Measurements from ENCODE around the gene PAGE3.

Gene PAGE3

DNA sequence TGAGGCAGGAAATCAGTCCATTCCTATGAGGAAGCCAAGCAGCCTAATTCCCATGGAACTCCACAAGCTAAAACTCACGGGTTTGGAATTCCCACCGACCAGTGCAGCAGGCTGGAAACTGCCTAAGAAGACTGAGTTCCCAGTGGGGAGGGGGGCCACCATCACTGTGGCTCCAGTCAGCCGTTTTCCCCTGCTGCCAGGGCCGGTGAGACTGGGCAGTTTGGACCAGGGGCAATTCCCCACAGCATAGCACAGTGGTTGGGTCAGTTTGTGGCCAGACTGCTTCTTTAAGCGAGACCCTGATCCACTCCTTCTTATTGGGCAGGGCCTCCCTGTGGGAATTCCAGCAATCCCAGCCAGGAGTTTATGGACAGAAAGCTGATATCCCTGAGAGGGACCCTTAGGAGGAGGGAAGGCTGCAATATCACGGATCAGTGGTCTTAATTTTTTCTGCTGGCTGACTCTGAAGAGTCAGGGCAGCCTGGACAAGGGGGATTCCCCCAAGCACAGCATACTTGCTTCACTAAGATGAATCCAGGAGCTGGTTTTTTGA lies 23.9 kb downstream of the PAGE3 start:
- TF ChIP-seq POLR2AphosphoS5 (IDR thresholded peaks at IDR 0.05; ENCODE audit: low read depth, low read length) (no peak), SIN3A (IDR thresholded peaks at IDR 0.05; ENCODE audit: borderline replicate concordance, insufficient read depth, low read length) (no peak), FOXP2 (optimal IDR thresholded peaks at IDR 0.05; ENCODE audit: borderline replicate concordance, extremely low read depth, extremely low read length, insufficient read depth) (no peak), TAF1 (IDR thresholded peaks at IDR 0.05; ENCODE audit: borderline replicate concordance, insufficient read depth, low read length) (no peak)
- TF ChIP-seq, protein P1, sequence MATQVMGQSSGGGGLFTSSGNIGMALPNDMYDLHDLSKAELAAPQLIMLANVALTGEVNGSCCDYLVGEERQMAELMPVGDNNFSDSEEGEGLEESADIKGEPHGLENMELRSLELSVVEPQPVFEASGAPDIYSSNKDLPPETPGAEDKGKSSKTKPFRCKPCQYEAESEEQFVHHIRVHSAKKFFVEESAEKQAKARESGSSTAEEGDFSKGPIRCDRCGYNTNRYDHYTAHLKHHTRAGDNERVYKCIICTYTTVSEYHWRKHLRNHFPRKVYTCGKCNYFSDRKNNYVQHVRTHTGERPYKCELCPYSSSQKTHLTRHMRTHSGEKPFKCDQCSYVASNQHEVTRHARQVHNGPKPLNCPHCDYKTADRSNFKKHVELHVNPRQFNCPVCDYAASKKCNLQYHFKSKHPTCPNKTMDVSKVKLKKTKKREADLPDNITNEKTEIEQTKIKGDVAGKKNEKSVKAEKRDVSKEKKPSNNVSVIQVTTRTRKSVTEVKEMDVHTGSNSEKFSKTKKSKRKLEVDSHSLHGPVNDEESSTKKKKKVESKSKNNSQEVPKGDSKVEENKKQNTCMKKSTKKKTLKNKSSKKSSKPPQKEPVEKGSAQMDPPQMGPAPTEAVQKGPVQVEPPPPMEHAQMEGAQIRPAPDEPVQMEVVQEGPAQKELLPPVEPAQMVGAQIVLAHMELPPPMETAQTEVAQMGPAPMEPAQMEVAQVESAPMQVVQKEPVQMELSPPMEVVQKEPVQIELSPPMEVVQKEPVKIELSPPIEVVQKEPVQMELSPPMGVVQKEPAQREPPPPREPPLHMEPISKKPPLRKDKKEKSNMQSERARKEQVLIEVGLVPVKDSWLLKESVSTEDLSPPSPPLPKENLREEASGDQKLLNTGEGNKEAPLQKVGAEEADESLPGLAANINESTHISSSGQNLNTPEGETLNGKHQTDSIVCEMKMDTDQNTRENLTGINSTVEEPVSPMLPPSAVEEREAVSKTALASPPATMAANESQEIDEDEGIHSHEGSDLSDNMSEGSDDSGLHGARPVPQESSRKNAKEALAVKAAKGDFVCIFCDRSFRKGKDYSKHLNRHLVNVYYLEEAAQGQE (IDR thresholded peaks at IDR 0.05; ENCODE audit: insufficient read depth in 1 of 2, low read depth in 2 of 2, low read length in 2 of 2), result no peak

DNA sequence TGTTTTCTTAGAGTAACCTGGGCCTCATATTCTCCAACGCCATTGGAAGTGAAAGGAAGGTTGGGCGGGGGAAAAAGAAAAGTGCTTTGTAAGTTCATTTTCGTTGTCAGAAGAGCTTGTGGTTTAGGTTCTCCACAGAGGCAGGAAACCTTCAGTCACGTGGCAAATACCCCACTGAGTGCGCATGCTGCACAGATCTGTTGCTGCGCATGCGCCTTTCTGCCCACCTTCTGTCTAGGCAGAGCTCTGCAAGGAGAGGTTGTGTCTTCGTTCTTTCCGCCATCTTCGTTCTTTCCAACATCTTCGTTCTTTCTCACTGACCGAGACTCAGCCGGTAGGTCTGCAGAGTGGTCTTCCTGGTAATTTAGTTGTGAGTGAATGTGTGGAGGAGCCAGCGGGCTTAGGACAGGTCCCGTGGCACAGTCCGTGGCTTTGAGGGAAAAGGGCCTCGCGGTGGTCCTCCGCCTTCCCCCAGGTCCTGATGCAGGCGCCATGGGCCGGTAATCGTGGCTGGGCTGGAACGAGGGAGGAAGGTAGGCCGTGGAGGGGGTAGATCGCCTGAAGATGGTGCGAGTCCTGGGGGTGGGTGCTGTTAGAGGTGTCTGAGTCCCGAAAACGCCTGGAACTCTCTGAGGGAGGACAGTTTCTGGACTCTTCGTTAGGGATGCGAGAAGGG lies 44.5 kb downstream of the PAGE3 start, which contains the start of gene PAGE5:
Gene PAGE5, plus strand, starts transcription at position 228 of the 676 bp plus-strand sequence. CDS start 1,037 bp downstream, outside the sequence.
- no peak for TF ChIP-seq TAF1 (IDR thresholded peaks at IDR 0.05; ENCODE audit: borderline replicate concordance, insufficient read depth, low read length)

DNA sequence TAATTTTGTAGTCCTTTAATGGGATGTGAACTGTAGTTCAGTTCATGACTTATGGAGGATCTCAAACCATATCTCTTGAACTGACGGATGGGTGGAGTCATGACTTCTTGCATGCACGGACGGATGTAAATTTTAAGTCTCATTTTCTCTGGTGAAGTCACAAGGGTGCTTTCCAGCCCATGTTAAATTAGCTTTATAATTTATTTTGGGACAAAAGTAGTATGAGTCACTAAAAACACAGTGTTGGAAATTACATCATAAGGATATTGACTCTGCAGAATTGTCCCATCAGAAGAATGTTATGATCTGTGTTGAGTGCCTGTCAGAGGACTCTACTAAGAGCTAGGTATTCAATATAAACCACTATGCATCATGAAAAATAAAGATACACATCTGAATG lies 51.3 kb downstream of the PAGE3 start:
- TF ChIP-seq TAF1 (IDR thresholded peaks at IDR 0.05; ENCODE audit: borderline replicate concordance, insufficient read depth, low read length), result no peak
- TF ChIP-seq FOXP2 (optimal IDR thresholded peaks at IDR 0.05; ENCODE audit: borderline replicate concordance, extremely low read depth, extremely low read length, insufficient read depth), result no peak
- TF ChIP-seq SIN3A (IDR thresholded peaks at IDR 0.05; ENCODE audit: borderline replicate concordance, insufficient read depth, low read length), result no peak
- no peak for TF ChIP-seq POLR2AphosphoS5 (IDR thresholded peaks at IDR 0.05; ENCODE audit: low read depth, low read length)
- TF ChIP-seq, protein P1 (IDR thresholded peaks at IDR 0.05; ENCODE audit: insufficient read depth in 1 of 2, low read depth in 2 of 2, low read length in 2 of 2), result no peak

DNA sequence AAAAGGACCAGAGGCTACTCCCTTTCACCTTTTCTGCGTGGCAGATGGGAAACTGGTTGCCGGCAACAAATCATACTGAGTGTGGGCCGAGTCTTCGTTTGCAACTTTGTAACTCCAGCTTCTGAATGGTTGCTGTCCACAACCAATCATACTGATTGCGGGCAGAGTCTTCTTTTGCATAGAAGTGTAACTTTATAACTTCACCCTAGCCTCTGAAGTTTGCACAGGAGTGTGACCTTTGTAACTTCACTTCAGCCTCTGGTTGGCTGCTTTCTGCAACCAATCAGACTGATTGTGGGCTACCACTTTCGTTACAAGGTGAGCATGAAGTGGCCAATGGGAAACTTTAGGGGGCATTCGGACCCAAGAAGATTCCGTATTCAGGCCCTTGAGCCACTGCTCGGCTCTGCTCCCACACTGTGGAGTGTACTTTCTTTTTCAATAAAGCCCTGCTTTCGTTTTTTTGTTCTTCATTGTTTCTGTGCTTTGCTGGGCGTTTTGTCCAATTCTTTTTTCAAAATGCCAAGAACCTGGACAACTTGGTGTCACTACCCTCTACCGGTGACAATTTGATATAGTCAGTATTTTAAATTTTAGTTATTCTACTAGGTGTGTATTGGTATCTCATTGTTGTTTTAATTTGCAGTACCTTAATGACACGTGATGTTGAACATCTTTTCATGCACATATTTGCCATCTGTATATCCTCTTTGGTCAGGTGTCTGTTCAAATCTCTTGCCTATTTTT lies 53.6 kb downstream of the PAGE3 start:
- no peak for TF ChIP-seq FOXP2 (optimal IDR thresholded peaks at IDR 0.05; ENCODE audit: borderline replicate concordance, extremely low read depth, extremely low read length, insufficient read depth)
- TF ChIP-seq TAF1 (IDR thresholded peaks at IDR 0.05; ENCODE audit: borderline replicate concordance, insufficient read depth, low read length), result no peak
- TF ChIP-seq POLR2AphosphoS5 (IDR thresholded peaks at IDR 0.05; ENCODE audit: low read depth, low read length), result no peak
- TF ChIP-seq SIN3A (IDR thresholded peaks at IDR 0.05; ENCODE audit: borderline replicate concordance, insufficient read depth, low read length), result no peak
- TF ChIP-seq, protein P1 (IDR thresholded peaks at IDR 0.05; ENCODE audit: insufficient read depth in 1 of 2, low read depth in 2 of 2, low read length in 2 of 2), result no peak
